Gastroesophageal sphincter (tissue), 3 donors: ENCODE data around the gene GRIN1.

Source experiments
- POLR2AphosphoS5 ChIP-seq: sonication (generic); formaldehyde crosslinking; IDR thresholded peaks from one replicate; pipeline ENCODE4 v1.6.1; 2017; ENCODE audit warnings: antibody characterized with exemption
- TF ChIP-seq, protein P1 (sequence below), 4 experiments: fragments of 200-600 bp in 2 of 4; fragments of 450-650 bp in 2 of 4; sonication (generic) in 1 of 4; IDR thresholded peaks; one replicate each; pipeline ENCODE4 v1.5.1; 2017 to 2019; ENCODE audit warnings: antibody characterized with exemption in 4 of 4, mild to moderate bottlenecking in 2 of 4, moderate library complexity in 2 of 4

DNA sequence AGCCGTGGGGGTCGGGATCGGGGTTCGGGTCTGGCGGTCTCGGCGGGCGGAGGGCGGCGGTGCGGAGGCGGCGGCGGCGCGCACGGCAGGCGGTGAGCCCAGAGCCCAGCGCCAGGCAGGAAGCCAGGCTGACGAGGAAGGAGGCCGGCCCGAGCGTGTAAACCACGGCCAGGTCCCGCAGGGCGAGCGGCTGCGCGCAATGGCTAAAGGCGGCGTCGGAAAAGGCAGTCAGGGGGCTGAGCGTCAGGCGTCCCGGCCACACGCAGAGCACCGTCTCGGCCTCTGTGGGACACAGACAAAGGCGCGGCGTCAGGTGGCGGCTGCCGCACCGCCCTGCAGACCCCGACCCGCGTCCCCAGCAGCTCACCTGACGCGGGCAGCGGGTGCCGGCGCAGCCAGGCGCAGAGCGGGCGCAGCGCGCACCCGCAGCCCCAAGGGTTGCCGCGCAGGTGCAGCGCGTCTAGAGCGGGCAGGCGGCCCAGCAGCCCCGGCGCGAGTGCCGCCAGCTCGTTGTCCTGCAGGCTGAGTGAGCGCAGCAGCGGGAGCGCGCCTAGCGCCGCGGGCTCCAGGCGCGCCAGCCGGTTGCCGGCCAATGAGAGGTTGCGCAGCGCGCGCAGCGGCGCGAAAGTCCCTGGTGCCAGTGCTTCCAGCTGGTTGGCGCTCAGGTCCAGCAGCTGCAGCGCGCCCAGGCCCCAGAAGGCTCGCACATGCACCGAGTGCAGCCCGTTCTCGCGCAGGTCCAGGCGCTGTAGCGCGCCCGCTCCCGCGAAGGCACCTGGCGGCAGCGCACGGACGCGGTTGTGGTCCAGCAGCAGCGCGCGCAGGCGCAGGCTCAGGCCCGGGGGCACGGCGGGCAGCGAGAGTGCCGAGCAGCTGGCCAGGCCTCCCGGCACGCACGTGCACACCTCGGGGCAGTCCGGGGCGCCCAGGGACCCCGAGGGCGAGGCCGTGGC, 30.2 kb downstream of the GRIN1 start:
- TF ChIP-seq, protein P1, sequence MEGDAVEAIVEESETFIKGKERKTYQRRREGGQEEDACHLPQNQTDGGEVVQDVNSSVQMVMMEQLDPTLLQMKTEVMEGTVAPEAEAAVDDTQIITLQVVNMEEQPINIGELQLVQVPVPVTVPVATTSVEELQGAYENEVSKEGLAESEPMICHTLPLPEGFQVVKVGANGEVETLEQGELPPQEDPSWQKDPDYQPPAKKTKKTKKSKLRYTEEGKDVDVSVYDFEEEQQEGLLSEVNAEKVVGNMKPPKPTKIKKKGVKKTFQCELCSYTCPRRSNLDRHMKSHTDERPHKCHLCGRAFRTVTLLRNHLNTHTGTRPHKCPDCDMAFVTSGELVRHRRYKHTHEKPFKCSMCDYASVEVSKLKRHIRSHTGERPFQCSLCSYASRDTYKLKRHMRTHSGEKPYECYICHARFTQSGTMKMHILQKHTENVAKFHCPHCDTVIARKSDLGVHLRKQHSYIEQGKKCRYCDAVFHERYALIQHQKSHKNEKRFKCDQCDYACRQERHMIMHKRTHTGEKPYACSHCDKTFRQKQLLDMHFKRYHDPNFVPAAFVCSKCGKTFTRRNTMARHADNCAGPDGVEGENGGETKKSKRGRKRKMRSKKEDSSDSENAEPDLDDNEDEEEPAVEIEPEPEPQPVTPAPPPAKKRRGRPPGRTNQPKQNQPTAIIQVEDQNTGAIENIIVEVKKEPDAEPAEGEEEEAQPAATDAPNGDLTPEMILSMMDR (IDR thresholded peaks at IDR 0.05): no peak
- no peak for TF ChIP-seq POLR2AphosphoS5
